ENCODE measurements around the gene SH3RF3. TPM values are rescaled to one million over a fixed set of nuclear protein-coding genes. Genes with fewer than 3 reads are reported as not detected.

SH3RF3 gene
- total and polyA plus RNA-seq, 10 of the 15 experiments (the other 5 are each of a cell fraction or from before 2014, with no cell fraction given), result 0.08 to 8.8 (median 2.3) TPM

- TF ChIP-seq REST (IDR thresholded peaks at IDR 0.05; ENCODE audit: low read depth, low read length) (no peak), WRNIP1 (IDR thresholded peaks at IDR 0.05; ENCODE audit: borderline replicate concordance, low read depth, low read length) (no peak), STAT1 (conservative IDR thresholded peaks at IDR 0.05) (no peak), ZBED1 (IDR thresholded peaks at IDR 0.05; ENCODE audit: borderline replicate concordance) (no peak), PBX3 (IDR thresholded peaks at IDR 0.05; ENCODE audit: insufficient replicate concordance, low read depth, low read length) (no peak), MAX (IDR thresholded peaks at IDR 0.05; ENCODE audit: low read depth, low read length) (no peak), IRF3 (IDR thresholded peaks at IDR 0.05) (no peak), SIX5 (IDR thresholded peaks at IDR 0.05; ENCODE audit: low read depth, low read length, severe bottlenecking) (no peak), RAD51 (IDR thresholded peaks at IDR 0.05) (no peak), GATAD2B (conservative IDR thresholded peaks at IDR 0.05; ENCODE audit: low read depth) (no peak), RB1 (IDR thresholded peaks at IDR 0.05; ENCODE audit: borderline replicate concordance) (no peak), BHLHE40 (IDR thresholded peaks at IDR 0.05; ENCODE audit: borderline replicate concordance in 1 of 2, low read depth in 2 of 2, low read length in 1 of 2) (no peak)
Observed at GRCh38 chr2:109170645-109171044, 41.6 kb downstream of the SH3RF3 start (continued).

Measured in GM12878 (cell line).